Trophoblast cell (in vitro differentiated cells and primary cell): ENCODE results near the gene OXGR1.

Experiments
- DNase-seq, 2 donors: peaks; one replicate each; pipeline ENCODE4 v3.0.0-alpha.2; 2016
- H2AFZ ChIP-seq: 2 replicates; pipeline ENCODE4 v1.6.1; 2013; ENCODE audit warnings: low read length, moderate library complexity, mild to moderate bottlenecking; ENCODE audit not compliant: insufficient read depth, poor library complexity
- H2AK5ac ChIP-seq: 2 replicates; pipeline ENCODE4 v1.6.1; 2013; ENCODE audit warnings: mild to moderate bottlenecking, low read length
- H2BK120ac ChIP-seq: 2 replicates; pipeline ENCODE4 v1.6.1; 2013; ENCODE audit warnings: low read length, mild to moderate bottlenecking, moderate library complexity; ENCODE audit not compliant: insufficient read depth, poor library complexity
- H2BK12ac ChIP-seq: 2 replicates; pipeline ENCODE4 v1.6.1; 2013; ENCODE audit warnings: mild to moderate bottlenecking, low read length, moderate library complexity
- H2BK5ac ChIP-seq: 2 replicates; pipeline ENCODE4 v1.6.1; 2013; ENCODE audit warnings: low read length, low read depth, moderate library complexity, mild to moderate bottlenecking; ENCODE audit not compliant: poor library complexity
- H3K14ac ChIP-seq: 2 replicates; pipeline ENCODE4 v1.6.1; 2013; ENCODE audit warnings: mild to moderate bottlenecking, low read length
- H3K18ac ChIP-seq: 2 replicates; pipeline ENCODE4 v1.6.1; 2013; ENCODE audit warnings: mild to moderate bottlenecking, low read length
- H3K23ac ChIP-seq: 2 replicates; pipeline ENCODE4 v1.6.1; 2013; ENCODE audit warnings: low read length
- H3K27ac ChIP-seq: 2 replicates; pipeline ENCODE4 v1.5.1; 2013; ENCODE audit warnings: low read depth, mild to moderate bottlenecking, inconsistent platforms, low read length, moderate library complexity
- H3K27me3 ChIP-seq: 2 replicates; pipeline ENCODE4 v1.6.1; 2013; ENCODE audit warnings: inconsistent platforms, mild to moderate bottlenecking, low read length, moderate library complexity; ENCODE audit not compliant: insufficient read depth
- H3K36me3 ChIP-seq, 2 experiments: 1 replicate in 1 of 2; 2 replicates in 1 of 2; pipeline ENCODE4 v1.6.1; 2013; ENCODE audit warnings: low read length in 2 of 2, mild to moderate bottlenecking in 2 of 2, moderate library complexity in 1 of 2; ENCODE audit not compliant: insufficient read depth in 2 of 2, control insufficient read depth in 1 of 2
- H3K4ac ChIP-seq: 2 replicates; pipeline ENCODE4 v1.6.1; 2013; ENCODE audit warnings: low read depth, mild to moderate bottlenecking, low read length, moderate library complexity
- H3K4me1 ChIP-seq, 2 experiments: 1 replicate in 1 of 2; 2 replicates in 1 of 2; pipeline ENCODE4 v1.6.1; 2013; ENCODE audit warnings: low read length in 2 of 2, mild to moderate bottlenecking in 2 of 2, moderate library complexity in 1 of 2; ENCODE audit not compliant: insufficient read depth in 2 of 2, control insufficient read depth in 1 of 2
- H3K4me2 ChIP-seq: 2 replicates; pipeline ENCODE4 v1.6.1; 2013; ENCODE audit warnings: inconsistent platforms, mild to moderate bottlenecking, low read length, moderate library complexity
- H3K4me3 ChIP-seq: 2 replicates; pipeline ENCODE4 v1.5.1; 2013; ENCODE audit warnings: mild to moderate bottlenecking, low read depth, low read length, inconsistent platforms
- H3K79me1 ChIP-seq: one replicate; pipeline ENCODE4 v1.6.1; 2013; ENCODE audit warnings: low read length
- H3K79me2 ChIP-seq: 2 replicates; pipeline ENCODE4 v1.6.1; 2013; ENCODE audit warnings: low read length, mild to moderate bottlenecking; ENCODE audit not compliant: control insufficient read depth, insufficient read depth, poor library complexity
- H3K9ac ChIP-seq: 2 replicates; pipeline ENCODE4 v1.6.1; 2013; ENCODE audit warnings: mild to moderate bottlenecking, low read length
- H3K9me3 ChIP-seq: 2 replicates; pipeline ENCODE4 v1.6.1; 2013; ENCODE audit warnings: low read depth, mild to moderate bottlenecking, control low read depth, inconsistent platforms, low read length; ENCODE audit not compliant: insufficient read depth
- H4K12ac ChIP-seq: 2 replicates; pipeline ENCODE4 v1.6.1; 2013; ENCODE audit warnings: low read depth, mild to moderate bottlenecking, low read length, moderate library complexity
- H4K8ac ChIP-seq: 2 replicates; pipeline ENCODE4 v1.6.1; 2013; ENCODE audit warnings: low read depth, mild to moderate bottlenecking, low read length, moderate library complexity
- H4K91ac ChIP-seq: one replicate; pipeline ENCODE4 v1.6.1; 2013; ENCODE audit warnings: low read depth, mild to moderate bottlenecking, low read length, moderate library complexity
- WGBS: extraction: QIAGEN DNeasy Blood & Tissue Kit; methylation state at CpG from one replicate; pipeline ENCODE4 v1.1.7; 2013; ENCODE audit warnings: missing lambda C conversion rate; ENCODE audit not compliant: insufficient read length, insufficient coverage; ENCODE audit errors: extremely low coverage; 5-methylcytosine and 5-hydroxymethylcytosine counted together

OXGR1 gene

DNA sequence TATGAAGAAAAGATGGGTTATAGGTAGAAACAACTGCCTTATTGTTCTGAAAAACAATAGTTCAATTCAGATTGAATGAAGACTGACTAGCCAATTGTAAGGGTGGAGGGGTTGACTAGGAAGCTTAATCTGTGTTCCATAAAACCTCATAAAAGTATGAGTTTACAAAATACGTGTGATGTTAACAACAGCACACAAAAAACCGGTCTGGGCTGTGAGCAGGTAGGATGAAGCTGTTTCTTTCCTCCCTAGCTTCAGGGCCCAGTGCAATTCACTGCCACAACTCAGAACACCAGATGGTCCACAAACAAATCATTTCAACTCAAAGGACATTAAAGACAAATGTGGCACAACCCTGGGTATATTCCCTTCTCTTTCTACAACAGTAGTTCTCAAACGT lies 3.2 kb downstream of the OXGR1 start:
- whole genome bisulfite sequencing: no CpG with 5 or more reads among the region's 3 CpGs
- no peaks in the 10 kb centered on the region for H3K27me3 ChIP-seq
- peaks cover 8 to 10% of the 10 kb centered on the region in 2 experiments for H3K4me1 ChIP-seq
- H3K4me3 ChIP-seq: no peak overlapping the region
- peaks cover 8% of the 10 kb centered on the region for H3K79me1 ChIP-seq
- no peak overlapping the region for H3K9ac ChIP-seq
- no peak overlapping the region for H3K14ac ChIP-seq
- H3K36me3 ChIP-seq: peaks cover 4 to 12% of the 10 kb centered on the region in 2 experiments
- no peak overlapping the region for H2AFZ ChIP-seq
- no peak overlapping the region for H4K91ac ChIP-seq
- H2BK12ac ChIP-seq: no peak overlapping the region
- no peak overlapping the region for H4K12ac ChIP-seq
- H3K27ac ChIP-seq: no peak overlapping the region
- H3K4me2 ChIP-seq: no peak overlapping the region
- no peak overlapping the region for H4K8ac ChIP-seq
- H3K4ac ChIP-seq: no peak overlapping the region
- H3K23ac ChIP-seq: no peak overlapping the region
- DNase-seq: no peak
- H2AK5ac ChIP-seq: no peak overlapping the region
- H2BK120ac ChIP-seq: no peak overlapping the region
- peaks cover 5% of the 10 kb centered on the region for H3K79me2 ChIP-seq
- no peaks in the 10 kb centered on the region for H3K9me3 ChIP-seq
- no peak overlapping the region for H3K18ac ChIP-seq
- H2BK5ac ChIP-seq: no peak overlapping the region

DNA sequence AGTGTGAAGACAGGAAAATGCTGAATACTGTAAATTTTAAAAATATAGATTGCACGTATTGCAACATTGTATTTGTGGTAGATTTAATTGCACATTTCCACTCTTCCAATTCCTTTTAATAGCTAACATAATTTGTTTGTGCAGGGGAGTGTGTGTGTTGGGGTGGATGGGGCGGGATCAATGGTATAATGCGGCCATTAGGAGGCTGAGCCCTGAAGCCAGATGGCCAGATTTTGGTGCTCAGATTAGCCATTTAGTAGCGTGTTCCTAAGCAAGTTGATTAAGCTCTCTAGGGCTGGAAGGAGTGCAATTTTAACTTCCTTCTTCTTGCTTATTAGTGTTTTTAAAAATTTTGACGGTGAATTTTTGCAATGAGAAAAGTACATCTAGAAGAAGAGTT lies 5.8 kb downstream of the OXGR1 start:
- no peak overlapping the region for H2BK120ac ChIP-seq
- H3K79me2 ChIP-seq: no peaks in the 10 kb centered on the region

GRCh38 chr13:96984051-96984508 lies 10.2 kb downstream of the OXGR1 start:
- H3K27me3 ChIP-seq: no peaks in the 10 kb centered on the region
- H3K79me2 ChIP-seq: no peaks in the 10 kb centered on the region
- DNase-seq: peak; percentile 90 to 96
- H3K36me3 ChIP-seq: peaks cover 2 to 10% of the 10 kb centered on the region in 2 experiments
- H3K18ac ChIP-seq: no peak overlapping the region
- H2AK5ac ChIP-seq: no peak overlapping the region
- H3K4ac ChIP-seq: no peak overlapping the region
- no CpG with 5 or more reads among the region's 6 CpGs for WGBS
- H3K9ac ChIP-seq: no peak overlapping the region
- no peak overlapping the region for H3K23ac ChIP-seq
- no peak overlapping the region for H2BK12ac ChIP-seq
- no peak overlapping the region for H2BK5ac ChIP-seq
- peaks cover 0 to 1% of the 10 kb centered on the region in 2 experiments for H3K4me1 ChIP-seq
- H3K14ac ChIP-seq: no peak overlapping the region
- H4K91ac ChIP-seq: no peak overlapping the region
- no peak overlapping the region for H3K4me3 ChIP-seq
- H2AFZ ChIP-seq: no peak overlapping the region
- no peak overlapping the region for H4K8ac ChIP-seq
- H4K12ac ChIP-seq: no peak overlapping the region
- no peaks in the 10 kb centered on the region for H3K9me3 ChIP-seq
- peak overlapping the region; percentile 13 for H3K4me2 ChIP-seq
- H3K79me1 ChIP-seq: no peaks in the 10 kb centered on the region
- no peak overlapping the region for H2BK120ac ChIP-seq
- H3K27ac ChIP-seq: no peak overlapping the region

More for the DNA sequence above, 5.8 kb downstream of the OXGR1 start:
- Histone ChIP-seq H2BK12ac (no peak overlapping the region), H3K9me3 (no peaks in the 10 kb centered on the region), H4K8ac (no peak overlapping the region), H3K36me3 (peaks cover 4 to 12% of the 10 kb centered on the region in 2 experiments), H3K4ac (no peak overlapping the region), H2AK5ac (no peak overlapping the region), H3K18ac (no peak overlapping the region), H3K9ac (no peak overlapping the region), H3K14ac (no peak overlapping the region), H3K27me3 (no peaks in the 10 kb centered on the region), H3K4me3 (no peak overlapping the region), H4K91ac (no peak overlapping the region), H2BK5ac (no peak overlapping the region), H3K4me1 (peaks cover 0 to 1% of the 10 kb centered on the region in 2 experiments), H3K4me2 (no peak overlapping the region), H4K12ac (no peak overlapping the region), H2AFZ (no peak overlapping the region), H3K23ac (no peak overlapping the region), H3K79me1 (no peaks in the 10 kb centered on the region), H3K27ac (no peak overlapping the region)
- 100% methylated on average over 1 of the region's 5 CpGs for WGBS
- no peak for DNase-seq

DNA sequence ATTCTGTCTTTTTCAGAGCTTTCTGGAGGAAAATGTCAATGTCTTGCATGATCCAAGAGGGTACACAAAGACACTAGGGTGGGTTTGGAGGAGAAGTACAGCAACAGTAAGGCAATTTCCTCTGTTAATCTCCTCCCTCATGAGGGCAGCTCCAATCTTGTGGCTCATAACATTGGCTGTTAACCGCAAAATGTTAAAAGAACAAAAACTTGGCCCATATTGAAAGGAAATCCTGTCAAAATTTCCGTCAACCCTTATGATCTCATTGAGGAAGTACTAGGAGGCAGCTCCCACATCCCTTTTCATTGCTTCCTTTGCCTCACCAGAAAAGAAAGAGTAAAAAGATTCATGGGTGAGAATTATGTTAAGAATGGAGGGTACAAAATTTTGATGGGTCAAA lies 11.6 kb downstream of the OXGR1 start:
- H2AK5ac ChIP-seq: no peak overlapping the region
- H3K79me1 ChIP-seq: no peaks in the 10 kb centered on the region
- no peak overlapping the region for H3K14ac ChIP-seq
- H3K4ac ChIP-seq: no peak overlapping the region
- H3K27ac ChIP-seq: no peak overlapping the region
- H3K23ac ChIP-seq: no peak overlapping the region
- peaks cover 0 to 1% of the 10 kb centered on the region in 2 experiments for H3K4me1 ChIP-seq
- H3K36me3 ChIP-seq: peaks cover 2 to 10% of the 10 kb centered on the region in 2 experiments
- H2BK5ac ChIP-seq: no peak overlapping the region
- no peak overlapping the region for H3K4me3 ChIP-seq
- H3K18ac ChIP-seq: no peak overlapping the region
- DNase-seq: peak in 1 of 2 donors; percentile 24
- H3K79me2 ChIP-seq: no peaks in the 10 kb centered on the region
- H2AFZ ChIP-seq: no peak overlapping the region
- H3K4me2 ChIP-seq: no peak overlapping the region
- H4K91ac ChIP-seq: no peak overlapping the region
- no peak overlapping the region for H4K12ac ChIP-seq
- no peaks in the 10 kb centered on the region for H3K27me3 ChIP-seq
- H2BK12ac ChIP-seq: no peak overlapping the region
- H4K8ac ChIP-seq: no peak overlapping the region
- WGBS: no CpG with 5 or more reads among the region's 2 CpGs
- no peak overlapping the region for H3K9ac ChIP-seq
- H3K9me3 ChIP-seq: no peaks in the 10 kb centered on the region
- H2BK120ac ChIP-seq: no peak overlapping the region
